OCI-LY3 (cell line): ENCODE data around the gene TMEM140.
A peak's percentile ranks its signal among the peaks of the same experiment; 100 is the strongest.
"Not testable (repeated sequence)": the region's sequence is repeated elsewhere in the genome, so short reads cannot be mapped to it uniquely, and the experiment has no call there.

Source experiments
- H2AFZ ChIP-seq: fragments of 200-600, 300-600 bp; shearing (Covaris generic); 2 replicates; pipeline ENCODE4 v1.6.0; 2014; ENCODE audit warnings: antibody characterized with exemption, low read depth, low read length
- H3K27ac ChIP-seq: fragments of 200-600, 300-600 bp; sonication (generic); 2 replicates; pipeline ENCODE4 v1.5.1; 2014; ENCODE audit warnings: mild to moderate bottlenecking, low read length, moderate library complexity, mixed read lengths
- H3K27me3 ChIP-seq: fragments of 200-600, 300-600 bp; sonication (generic); 2 replicates; pipeline ENCODE4 v1.6.1; 2014; ENCODE audit warnings: low read depth, low read length, mixed read lengths
- H3K36me3 ChIP-seq: fragments of 200-600, 300-600 bp; sonication (generic); replicated peaks from 2 replicates; pipeline ENCODE3; 2014; ENCODE audit warnings: low read depth, low read length, mixed read lengths
- H3K4me1 ChIP-seq: fragments of 300-600, 200-600 bp; sonication (generic); 2 replicates; pipeline ENCODE4 v1.6.1; 2014; ENCODE audit warnings: low read length, mixed read lengths
- H3K4me2 ChIP-seq: fragments of 200-600, 300-600 bp; sonication (generic); 2 replicates; pipeline ENCODE4 v1.6.1; 2014; ENCODE audit warnings: low read length, mixed read lengths
- H3K4me3 ChIP-seq: fragments of 300-600, 200-600 bp; sonication (generic); 2 replicates; pipeline ENCODE4 v1.5.1; 2014; ENCODE audit warnings: antibody characterized with exemption, mild to moderate bottlenecking, low read length, moderate library complexity
- H3K79me2 ChIP-seq: fragments of 300-600, 200-600 bp; shearing (Covaris generic); 2 replicates; pipeline ENCODE4 v1.6.1; 2014; ENCODE audit warnings: mild to moderate bottlenecking, low read length, mixed read lengths
- H3K9ac ChIP-seq: fragments of 300-600, 200-600 bp; shearing (Covaris generic); 2 replicates; pipeline ENCODE4 v1.6.0; 2014; ENCODE audit warnings: mild to moderate bottlenecking, low read length, moderate library complexity
- H3K9me3 ChIP-seq: fragments of 200-600, 300-600 bp; shearing (Covaris generic); 2 replicates; pipeline ENCODE4 v1.6.1; 2014; ENCODE audit warnings: low read length, mixed read lengths; ENCODE audit not compliant: insufficient read depth
- H4K20me1 ChIP-seq: fragments of 200-600, 300-600 bp; sonication (generic); 2 replicates; pipeline ENCODE4 v1.6.1; 2016; ENCODE audit warnings: low read length, mixed read lengths; ENCODE audit not compliant: insufficient read depth
- CTCF ChIP-seq: fragments of 200-600, 300-600 bp; sonication (generic); IDR thresholded peaks from 2 replicates; pipeline ENCODE4 v1.5.1; 2014; ENCODE audit warnings: antibody characterized with exemption, low read length, low read depth
- EZH2phosphoT487 ChIP-seq: fragments of 200-600 bp; shearing (Covaris generic); IDR thresholded peaks from 2 replicates; pipeline ENCODE4 v1.6.1; 2018; ENCODE audit warnings: antibody characterized with exemption, mixed run types, low read depth

TMEM140 gene

GRCh38 chr7:135208102-135208793 lies 60.4 kb downstream of the TMEM140 start:
- TF ChIP-seq EZH2phosphoT487, result no peak
- no peak for TF ChIP-seq CTCF
- Histone ChIP-seq H4K20me1 (no peaks in the 10 kb centered on the region; the same call in 1 of the 2 replicates), H3K9ac (no peak overlapping the region), H3K4me1 (peaks cover 46% of the 10 kb centered on the region), H3K27ac (no peak overlapping the region), H3K79me2 (no peaks in the 10 kb centered on the region), H3K36me3 (peaks cover 24% of the 10 kb centered on the region), H3K9me3 (no peaks in the 10 kb centered on the region), H3K4me3 (peak overlapping the region; percentile 48; the same call in 1 of the 2 replicates), H3K27me3 (peaks cover 25% of the 10 kb centered on the region), H3K4me2 (peak overlapping the region; percentile 71), H2AFZ (no peak overlapping the region)

- H3K4me2 ChIP-seq, result peak overlapping the region; percentile 25
- no peak overlapping the region for H3K4me3 ChIP-seq
- no peak overlapping the region for H3K27ac ChIP-seq
Observed at GRCh38 chr7:135209225-135209834, 61.5 kb downstream of the TMEM140 start.

GRCh38 chr7:135210888-135211178 lies 63.0 kb downstream of the TMEM140 start:
- Histone ChIP-seq H2AFZ (peak overlapping the region; percentile 90; the same call in 1 of the 2 replicates), H3K4me1 (peaks cover 53% of the 10 kb centered on the region), H3K9me3 (no peaks in the 10 kb centered on the region), H3K27me3 (peaks cover 39% of the 10 kb centered on the region), H3K4me2 (peak overlapping the region; percentile 78), H3K27ac (no peak overlapping the region), H3K4me3 (peak overlapping the region; percentile 89), H4K20me1 (no peaks in the 10 kb centered on the region), H3K36me3 (peaks cover 7% of the 10 kb centered on the region), H3K79me2 (no peaks in the 10 kb centered on the region), H3K9ac (peak overlapping the region; percentile 66)
- no peak for TF ChIP-seq CTCF
- no peak for TF ChIP-seq EZH2phosphoT487

More at GRCh38 chr7:135209225-135209834, 61.5 kb downstream of the TMEM140 start:
- peaks cover 52% of the 10 kb centered on the region for H3K4me1 ChIP-seq
- H2AFZ ChIP-seq, result no peak overlapping the region
- H3K79me2 ChIP-seq, result no peaks in the 10 kb centered on the region
- TF ChIP-seq CTCF (no peak), EZH2phosphoT487 (no peak)
- H3K9ac ChIP-seq, result no peak overlapping the region
- H4K20me1 ChIP-seq, result no peaks in the 10 kb centered on the region
- H3K36me3 ChIP-seq, result peaks cover 18% of the 10 kb centered on the region
- H3K9me3 ChIP-seq, result no peaks in the 10 kb centered on the region
- H3K27me3 ChIP-seq, result peaks cover 34% of the 10 kb centered on the region

- TF ChIP-seq CTCF (peak; percentile 23), EZH2phosphoT487 (no peak)
- Histone ChIP-seq H4K20me1 (no peaks in the 10 kb centered on the region), H3K4me2 (peak within 1 kb of the TSS; percentile 96), H3K9ac (peak within 1 kb of the TSS; percentile 66), H3K4me3 (peak within 1 kb of the TSS; percentile 89), H2AFZ (peak within 1 kb of the TSS; percentile 90), H3K4me1 (peaks cover 48% of the 10 kb centered on the region), H3K27me3 (peaks cover 37% of the 10 kb centered on the region), H3K9me3 (no peaks in the 10 kb centered on the region), H3K79me2 (no peaks in the 10 kb centered on the region), H3K27ac (no peak within 1 kb of the TSS), H3K36me3 (peaks cover 5% of the 10 kb centered on the region)
Observed at GRCh38 chr7:135211179-135211945, 63.5 kb downstream of the TMEM140 start, which contains the start of gene WDR91. TSS of gene WDR91 (minus strand) at chr7:135211526. CDS start at chr7:135211502, 24 bp downstream.

GRCh38 chr7:135211946-135212685 lies 64.2 kb downstream of the TMEM140 start:
- not testable (repeated sequence) for H3K36me3 ChIP-seq, H3K79me2 ChIP-seq, H4K20me1 ChIP-seq, H3K27ac ChIP-seq, H3K9me3 ChIP-seq
- H3K4me2 ChIP-seq, result peak overlapping the region; percentile 96
- peak overlapping the region; percentile 89 for H3K4me3 ChIP-seq
- peak overlapping the region; percentile 58 for H3K9ac ChIP-seq
- H2AFZ ChIP-seq, result peak overlapping the region; percentile 50
- H3K4me1 ChIP-seq, result peaks cover 40% of the 10 kb centered on the region
- peaks cover 37% of the 10 kb centered on the region for H3K27me3 ChIP-seq
